Subcutaneous adipose tissue (tissue), 4 donors: ENCODE measurements around the gene AMHR2. TPM values are rescaled to one million over a fixed set of nuclear protein-coding genes. Genes with fewer than 3 reads are reported as not detected.

Experiments
- total RNA-seq, 4 donors: library from RNA; depleted of rRNA; stranded (reverse); fragments of >200 nt; gene quantifications; one replicate each; pipeline ENCODE4 v1.1.0, GENCODE V29; 2016
- TF ChIP-seq, protein P1 (sequence below): fragments of 450-650 bp; IDR thresholded peaks from one replicate; pipeline ENCODE4 v1.5.1; 2016; ENCODE audit warnings: low read depth, mild to moderate bottlenecking, control low read depth, antibody characterized with exemption, moderate library complexity

The AMHR2 gene
- total RNA-seq, 4 donors from 2014 or later: 0.22 TPM; not detected in 3

DNA sequence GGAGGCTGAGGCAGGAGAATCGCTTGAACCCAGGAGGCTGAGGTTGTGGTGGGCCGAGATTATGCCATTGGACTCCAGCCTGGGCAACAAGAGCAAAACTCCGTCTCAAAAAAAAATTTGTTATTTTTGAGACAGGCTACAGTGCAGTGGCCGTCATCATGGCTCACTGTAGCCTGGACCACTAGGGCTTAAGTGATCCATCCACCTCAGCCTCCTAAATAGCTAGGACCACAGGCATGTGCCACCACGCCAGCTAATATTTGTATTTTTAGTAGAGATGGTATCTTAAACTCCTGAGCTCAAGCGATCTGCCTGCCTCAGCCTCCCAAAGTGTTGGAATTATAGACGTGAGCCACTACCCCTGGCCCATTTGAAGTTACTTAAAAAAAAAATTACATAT, 27.3 kb downstream of the AMHR2 start:
- TF ChIP-seq, protein P1, sequence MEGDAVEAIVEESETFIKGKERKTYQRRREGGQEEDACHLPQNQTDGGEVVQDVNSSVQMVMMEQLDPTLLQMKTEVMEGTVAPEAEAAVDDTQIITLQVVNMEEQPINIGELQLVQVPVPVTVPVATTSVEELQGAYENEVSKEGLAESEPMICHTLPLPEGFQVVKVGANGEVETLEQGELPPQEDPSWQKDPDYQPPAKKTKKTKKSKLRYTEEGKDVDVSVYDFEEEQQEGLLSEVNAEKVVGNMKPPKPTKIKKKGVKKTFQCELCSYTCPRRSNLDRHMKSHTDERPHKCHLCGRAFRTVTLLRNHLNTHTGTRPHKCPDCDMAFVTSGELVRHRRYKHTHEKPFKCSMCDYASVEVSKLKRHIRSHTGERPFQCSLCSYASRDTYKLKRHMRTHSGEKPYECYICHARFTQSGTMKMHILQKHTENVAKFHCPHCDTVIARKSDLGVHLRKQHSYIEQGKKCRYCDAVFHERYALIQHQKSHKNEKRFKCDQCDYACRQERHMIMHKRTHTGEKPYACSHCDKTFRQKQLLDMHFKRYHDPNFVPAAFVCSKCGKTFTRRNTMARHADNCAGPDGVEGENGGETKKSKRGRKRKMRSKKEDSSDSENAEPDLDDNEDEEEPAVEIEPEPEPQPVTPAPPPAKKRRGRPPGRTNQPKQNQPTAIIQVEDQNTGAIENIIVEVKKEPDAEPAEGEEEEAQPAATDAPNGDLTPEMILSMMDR: no peak

DNA sequence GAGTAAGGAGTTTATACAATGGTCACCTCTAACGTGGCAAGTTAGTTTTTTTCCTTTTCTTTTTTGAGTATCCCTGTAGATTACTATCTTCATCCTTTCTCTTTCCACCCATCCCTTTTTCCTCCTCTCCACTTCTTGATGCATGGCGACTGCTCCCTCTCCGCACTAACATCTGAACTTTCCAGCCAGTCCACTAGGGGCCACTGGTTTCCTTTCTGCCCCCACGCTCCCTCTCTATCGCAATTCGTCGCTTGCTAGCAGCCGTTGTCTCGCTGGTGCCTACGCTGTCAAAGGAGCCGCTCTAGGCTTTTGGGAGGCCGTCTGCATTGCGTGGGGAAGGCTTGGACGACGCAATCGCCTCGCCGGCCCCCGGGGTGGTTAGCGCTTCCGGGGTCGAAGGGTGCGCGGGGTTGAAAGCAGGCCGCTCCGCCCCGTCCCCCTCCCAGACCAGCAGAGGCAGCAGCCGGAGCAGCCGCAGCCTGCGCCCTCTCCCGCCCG, 28.1 kb downstream of the AMHR2 start, which contains the start of gene PCBP2:
PCBP2 (plus strand) TSS at position 442 of the 498 bp plus-strand sequence. CDS start 2,699 bp downstream, outside the sequence.
- TF ChIP-seq, protein P1: no peak

DNA sequence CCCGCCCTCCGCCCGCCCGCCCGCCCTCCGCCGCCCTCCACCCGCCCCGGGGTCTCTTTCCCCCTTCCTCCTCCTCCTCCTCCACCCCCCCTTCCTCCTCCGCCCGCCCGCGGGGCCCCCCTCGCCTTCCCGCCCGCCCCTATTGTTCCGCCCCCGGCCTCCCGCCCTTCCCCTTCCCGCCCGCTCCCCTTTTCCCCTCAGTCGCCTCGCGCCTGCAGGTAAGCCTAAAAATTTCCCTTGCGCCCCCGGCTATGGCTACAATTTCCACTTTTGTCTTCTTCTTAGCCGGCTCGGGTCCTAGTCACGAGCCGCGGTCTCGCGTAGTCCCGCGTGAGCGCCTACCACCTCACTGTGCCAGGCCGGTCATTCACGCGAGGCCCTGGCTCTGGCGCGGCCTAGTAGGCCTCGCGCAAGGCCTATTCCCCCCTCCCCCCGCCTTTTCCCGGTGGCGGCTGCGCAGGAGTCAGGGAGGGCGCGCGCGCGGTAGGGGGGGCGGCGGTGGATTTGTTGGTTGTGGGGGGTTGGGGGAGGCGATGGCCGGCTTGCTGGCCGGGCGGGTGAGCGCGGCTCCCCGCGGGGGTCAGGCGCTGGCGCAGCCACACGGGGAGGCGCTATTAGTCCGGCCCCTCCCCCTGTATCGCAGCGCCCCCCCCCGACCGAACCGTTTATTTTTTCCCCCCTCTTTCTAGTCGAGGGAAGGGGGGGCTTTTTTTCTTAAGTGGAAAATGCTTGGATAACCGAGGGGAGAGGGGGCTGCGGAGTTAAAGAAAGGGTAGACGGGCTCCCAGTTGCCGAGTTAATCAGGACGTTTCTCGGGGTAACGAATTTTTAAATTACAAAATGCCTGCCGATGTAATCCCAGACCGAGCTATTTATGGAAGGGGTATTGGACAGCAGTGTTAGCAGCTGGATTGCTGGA, 28.8 kb downstream of the AMHR2 start:
- TF ChIP-seq, protein P1: no peak

DNA sequence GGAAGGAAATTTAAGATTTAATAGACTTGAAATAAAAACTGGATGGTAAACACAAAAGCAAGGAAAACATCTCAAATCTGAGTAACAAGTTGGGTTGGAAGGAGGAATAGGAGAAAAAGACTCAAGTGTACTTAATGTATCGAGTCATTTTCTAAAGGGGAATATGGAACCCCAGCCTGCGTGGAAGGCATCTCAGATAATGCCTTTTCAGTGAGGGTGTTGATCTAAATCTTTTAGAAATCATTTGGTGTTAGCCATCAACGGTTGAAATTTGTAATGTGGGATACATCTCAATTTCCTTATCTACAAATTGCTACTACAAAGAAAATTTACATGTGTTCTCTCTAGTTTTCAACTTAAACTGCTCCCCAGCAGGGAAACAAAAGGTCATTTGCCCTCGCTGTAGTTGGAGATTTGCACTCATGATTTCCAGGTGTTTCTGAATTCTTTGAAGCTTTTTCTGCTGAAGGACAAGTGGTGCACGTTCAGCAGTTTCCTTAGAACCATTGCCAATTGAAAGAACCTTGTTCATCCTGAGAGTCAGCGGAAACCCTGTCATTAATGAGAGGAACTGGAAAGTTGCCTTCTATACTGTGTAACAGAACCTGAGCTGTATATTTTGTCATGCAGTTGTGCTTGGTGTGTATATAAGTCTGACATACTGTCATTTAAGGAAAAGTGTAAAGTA, 30.4 kb downstream of the AMHR2 start:
- TF ChIP-seq, protein P1: no peak

DNA sequence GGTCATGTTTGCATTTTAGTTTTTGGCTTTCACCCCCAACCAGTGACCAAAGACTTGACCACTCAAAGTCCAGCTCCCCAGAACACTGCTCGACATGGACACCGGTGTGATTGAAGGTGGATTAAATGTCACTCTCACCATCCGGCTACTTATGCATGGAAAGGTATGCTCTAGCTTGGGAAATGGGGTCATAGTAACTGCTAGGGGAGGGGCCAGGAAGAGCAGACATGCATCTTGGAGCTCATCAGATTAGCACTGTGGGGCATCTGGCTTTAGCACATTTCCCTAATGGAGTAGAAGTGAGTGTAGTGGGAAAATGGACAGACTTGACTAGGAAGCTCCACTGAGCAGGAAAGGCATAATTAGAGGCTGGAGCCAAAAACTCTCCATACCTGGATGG, 31.1 kb downstream of the AMHR2 start:
- TF ChIP-seq, protein P1: no peak

DNA sequence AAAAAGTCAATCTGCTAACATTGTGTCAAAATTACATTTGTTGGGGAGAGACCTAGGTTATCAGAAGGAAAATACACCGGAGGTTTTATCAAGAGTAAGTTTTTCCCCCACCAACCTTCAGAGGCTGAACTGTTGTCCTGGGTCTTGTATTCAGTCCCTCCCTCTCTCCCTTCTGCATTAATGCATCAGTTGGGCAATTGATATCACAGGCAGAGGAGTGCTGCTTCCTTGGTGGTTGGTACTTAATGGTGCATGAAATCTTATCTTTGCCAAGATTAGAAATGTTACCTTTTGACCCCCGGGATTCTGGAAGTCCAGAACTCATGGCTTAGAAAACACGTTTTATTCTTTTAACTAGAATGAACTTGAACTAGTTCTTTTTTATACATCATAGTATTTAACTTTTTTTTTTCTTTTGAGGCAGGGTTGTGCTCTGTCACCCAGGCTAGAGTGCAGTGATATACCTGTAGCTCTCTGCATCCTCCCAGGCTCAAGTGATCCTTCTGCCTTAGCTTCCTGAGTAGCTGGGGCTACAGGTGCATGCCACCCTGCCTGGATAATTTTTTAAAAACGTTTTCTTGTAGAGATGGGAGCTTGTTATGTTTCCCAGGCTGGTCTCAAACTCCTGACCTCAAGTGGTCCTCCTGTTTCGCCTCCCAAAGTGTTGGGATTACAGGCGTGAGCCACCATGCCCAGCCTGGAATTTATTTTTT, 33.2 kb downstream of the AMHR2 start:
- TF ChIP-seq, protein P1: no peak
